K562 (cell line): Measurements from ENCODE around the gene EGFL7. TPM values are rescaled to one million over a fixed set of nuclear protein-coding genes. Genes with fewer than 3 reads are reported as not detected.
A peak's percentile ranks its signal among the peaks of the same experiment; 100 is the strongest.

Experiments used
- ATAC-seq: fragments of 200-7000 bp; cut with Tn5 transposase; 3 replicates; pipeline ENCODE4 v1.9.1; 2020; ENCODE audit warnings: moderate library complexity
- BruUV-seq: library from RNA; stranded (reverse); fragments of 400-500 nt; replicated peaks from 2 replicates; lab custom pipeline; 2021; lab: Mats Ljungman, UMichigan
- CTCF ChIA-PET: fragments of 300-600 bp; formaldehyde crosslinking; extraction: SDS; loops from one replicate; lab custom pipeline; 2021; ENCODE audit warnings: low intra/inter-chr PET ratio; lab: Yijun Ruan, JAX
- POLR2A ChIA-PET: fragments of 300-600, 350-650 bp; sonication (Branson Sonifier 250); formaldehyde crosslinking; extraction: SDS; loops from one replicate; lab custom pipeline; 2021; ENCODE audit warnings: antibody characterized with exemption, inconsistent platforms; lab: Yijun Ruan, JAX
- DNase-seq, 4 experiments: peaks; one replicate each; pipeline versions ENCODE4 v3.0.0 to v3.0.0-alpha.2; 2011 to 2018; ENCODE audit warnings: low spot score in 3 of 4, mixed read lengths in 3 of 4; ENCODE audit errors: extremely low read depth in 1 of 4
- FAIRE-seq: peaks from 2 replicates; lab custom pipeline; 2011; peaks lifted over from hg19 to GRCh38; lab: Jason Lieb, UNC
- H2AFZ ChIP-seq: 2 replicates; pipeline ENCODE4 v1.6.0; 2011; ENCODE audit warnings: low read depth, low read length, control low read depth, inconsistent platforms
- H3K27ac ChIP-seq: fragments of 200-600 bp; 3 replicates; pipeline ENCODE4 v1.8.0; 2011; ENCODE audit warnings: low read depth, mild to moderate bottlenecking, control low read depth, inconsistent platforms, low read length, moderate library complexity, mixed read lengths; ENCODE audit errors: extremely low read depth
- H3K27me3 ChIP-seq, 2 experiments: fragments of 300-600 bp in 1 of 2; 2 replicates in 1 of 2; 3 replicates in 1 of 2; pipeline versions ENCODE4 v1.6.0 to v1.8.0; 2011; ENCODE audit warnings: inconsistent platforms in 2 of 2, low read length in 2 of 2, mild to moderate bottlenecking in 1 of 2, mixed read lengths in 1 of 2, moderate library complexity in 1 of 2; ENCODE audit not compliant: control insufficient read depth in 2 of 2, insufficient read depth in 2 of 2
- H3K36me3 ChIP-seq: fragments of 300-600 bp; 3 replicates; pipeline ENCODE4 v1.8.0; 2011; ENCODE audit warnings: mild to moderate bottlenecking, low read length, inconsistent platforms; ENCODE audit not compliant: control insufficient read depth, insufficient read depth
- H3K4me1 ChIP-seq, 2 experiments: fragments of 200-600 bp in 1 of 2; replicated peaks in 1 of 2; 2 replicates in 1 of 2; 3 replicates in 1 of 2; pipeline versions ENCODE4 v1.5.1 to v1.8.0; 2011; ENCODE audit warnings: inconsistent platforms in 2 of 2, low read length in 2 of 2, mild to moderate bottlenecking in 1 of 2, mixed read lengths in 1 of 2, moderate library complexity in 1 of 2; ENCODE audit not compliant: control insufficient read depth in 2 of 2, insufficient read depth in 2 of 2
- H3K4me2 ChIP-seq: 2 replicates; pipeline ENCODE4 v1.6.1; 2011; ENCODE audit warnings: low read length, control low read depth, inconsistent platforms, mixed read lengths; ENCODE audit not compliant: insufficient read depth
- H3K4me3 ChIP-seq: fragments of 200-600 bp; sonication (generic), shearing (Covaris generic); 2 replicates; pipeline ENCODE4 v1.5.1; 2016; ENCODE audit warnings: control low read depth, inconsistent platforms
- H3K79me2 ChIP-seq: fragments of 200-600 bp; 3 replicates; pipeline ENCODE4 v1.8.0; 2011; ENCODE audit warnings: low read length, inconsistent platforms; ENCODE audit not compliant: control insufficient read depth, insufficient read depth
- H3K9ac ChIP-seq, 2 experiments: 2 replicates each; pipeline versions ENCODE4 v1.6.0 to v1.6.1; 2011; ENCODE audit warnings: low read depth in 2 of 2, low read length in 2 of 2, control low read depth in 1 of 2, inconsistent platforms in 1 of 2, mild to moderate bottlenecking in 1 of 2, mixed read lengths in 1 of 2; ENCODE audit not compliant: insufficient read depth in 1 of 2
- H3K9me1 ChIP-seq: one replicate; pipeline ENCODE4 v1.6.0; 2011; ENCODE audit warnings: inconsistent platforms, mild to moderate bottlenecking, low read length, moderate library complexity; ENCODE audit not compliant: control insufficient read depth, insufficient read depth
- H3K9me3 ChIP-seq: replicated peaks from 2 replicates; pipeline ENCODE4 v1.5.1; 2011; ENCODE audit warnings: low read depth, low read length, inconsistent platforms; ENCODE audit not compliant: control insufficient read depth, insufficient read depth
- H4K20me1 ChIP-seq: replicated peaks from 2 replicates; pipeline ENCODE4 v1.6.1; 2011; ENCODE audit warnings: low read length, inconsistent platforms, mixed read lengths; ENCODE audit not compliant: control insufficient read depth, insufficient read depth
- HNRNPL ChIP-seq: fragments of 200-400 bp; formaldehyde crosslinking; IDR thresholded peaks from 2 replicates; pipeline ENCODE4 v1.6.1; 2017; ENCODE audit warnings: low read depth, mild to moderate bottlenecking, low read length
- MXI1 ChIP-seq: IDR thresholded peaks from 2 replicates; pipeline ENCODE4 v1.6.1; 2011; ENCODE audit warnings: low read depth, mild to moderate bottlenecking, improper control_type of control experiment, low read length
- PTBP1 ChIP-seq: fragments of 200-400 bp; formaldehyde crosslinking; IDR thresholded peaks from 2 replicates; pipeline ENCODE4 v1.6.1; 2017; ENCODE audit warnings: low read depth, low read length
- PTRF ChIP-seq: fragments of 450-650 bp; IDR thresholded peaks from 2 replicates; pipeline ENCODE4 v1.6.1; 2016; ENCODE audit warnings: mild to moderate bottlenecking, missing genetic modification characterization, missing compliant biosample characterization
- TARDBP ChIP-seq: fragments of 450-650 bp; IDR thresholded peaks from 2 replicates; pipeline ENCODE4 v1.6.1; 2016
- TBP ChIP-seq: optimal IDR thresholded peaks from 2 replicates; pipeline ENCODE3; 2011; ENCODE audit warnings: low read depth, low read length, improper control_type of control experiment
- ZNF197 ChIP-seq: fragments of 200-800 bp; sonication (Bioruptor generic); IDR thresholded peaks from 2 replicates; pipeline ENCODE4 v1.6.1; 2016; ENCODE audit warnings: low read depth, missing genetic modification characterization, missing compliant biosample characterization
- ZNF445 ChIP-seq: fragments of 250-450 bp; sonication (Bioruptor Pico); IDR thresholded peaks from 2 replicates; pipeline ENCODE4 v1.4.0; 2020; ENCODE audit warnings: low read depth, mild to moderate bottlenecking, moderate library complexity
- ZNF79 ChIP-seq: fragments of 250-450 bp; sonication (Bioruptor Pico); IDR thresholded peaks from 2 replicates; pipeline ENCODE4 v1.4.0; 2020; ENCODE audit warnings: low read depth, mild to moderate bottlenecking, moderate library complexity
- WGBS: fragments of 100-300 bp; shearing (Covaris generic); methylation state at CpG from one replicate; pipeline ENCODE4 v1.1.6; 2016; ENCODE audit warnings: low coverage, mixed read lengths; ENCODE audit not compliant: insufficient coverage; ENCODE audit errors: missing lambda C conversion rate; 5-methylcytosine and 5-hydroxymethylcytosine counted together
- in situ Hi-C: fragments of 300-500 bp; cut with MboI; formaldehyde crosslinking; loops from 4 replicates; pipeline ENCODE4 v1.15.0; 2018; ENCODE audit warnings: inconsistent platforms, mixed read lengths
- intact Hi-C: fragments of 100-400 bp; cut with micrococcal nuclease; formaldehyde crosslinking; loops from 2 replicates; pipeline ENCODE4 v1.14.2; 2022
- polyA plus RNA-seq, 8 experiments: library from polyadenylated mRNA; depleted of rRNA in 4 of 8; stranded (reverse) in 5 of 8; unstranded in 3 of 8; fragments of >200 nt; fragmentation: Nextera tagmentation in 2 of 8; fragmentation: Illumina TruSeq in 1 of 8; extraction: Ambion mirVana in 2 of 8; extraction: Trizol in 1 of 8; gene quantifications; 2 replicates each; pipeline versions ENCODE4 v1.2.1 to v1.2.3, GENCODE V29; 2011 to 2014; ENCODE audit warnings: inconsistent platforms in 1 of 8, missing spikeins in 1 of 8
- total RNA-seq, 7 experiments: library from RNA; depleted of rRNA in 6 of 7; stranded (reverse); fragments of >200 nt in 6 of 7; fragmentation: Illumina TruSeq in 2 of 7; extraction: Trizol in 2 of 7; gene quantifications; 2 replicates each; pipeline versions ENCODE4 v1.2.1 to v1.2.3, GENCODE V29; 2011 to 2021; ENCODE audit warnings: low replicate concordance in 1 of 7
- TF ChIP-seq, protein P1 (sequence below): fragments of 250-450 bp; sonication (Bioruptor Pico); IDR thresholded peaks from 2 replicates; pipeline ENCODE4 v1.4.0; 2020; ENCODE audit warnings: borderline replicate concordance
- TF ChIP-seq, protein P2 (sequence below), 2 experiments: IDR thresholded peaks; 2 replicates each; pipeline ENCODE4 v1.6.1; 2011; ENCODE audit warnings: borderline replicate concordance in 1 of 2, control low read depth in 1 of 2, low read depth in 1 of 2, low read length in 1 of 2, mild to moderate bottlenecking in 1 of 2, mixed read lengths in 1 of 2, moderate library complexity in 1 of 2; ENCODE audit not compliant: insufficient read depth in 1 of 2, insufficient read length in 1 of 2, poor library complexity in 1 of 2, severe bottlenecking in 1 of 2; ENCODE audit errors: extremely low read depth in 1 of 2
- TF ChIP-seq, protein P3 (sequence below): sonication (generic); formaldehyde crosslinking; IDR thresholded peaks from 2 replicates; pipeline ENCODE4 v1.8.1; 2022; ENCODE audit warnings: missing genetic modification reagents
- TF ChIP-seq, protein P4 (sequence below): sonication (generic); formaldehyde crosslinking; IDR thresholded peaks from 2 replicates; pipeline ENCODE4 v1.8.0; 2023; ENCODE audit warnings: mild to moderate bottlenecking, missing genetic modification reagents

The EGFL7 gene
- total and polyA plus RNA-seq, 9 of the 15 experiments (the other 6 are each of a cell fraction or from before 2014, with no cell fraction given) = 1.5 to 286 (median 55.5) TPM

DNA sequence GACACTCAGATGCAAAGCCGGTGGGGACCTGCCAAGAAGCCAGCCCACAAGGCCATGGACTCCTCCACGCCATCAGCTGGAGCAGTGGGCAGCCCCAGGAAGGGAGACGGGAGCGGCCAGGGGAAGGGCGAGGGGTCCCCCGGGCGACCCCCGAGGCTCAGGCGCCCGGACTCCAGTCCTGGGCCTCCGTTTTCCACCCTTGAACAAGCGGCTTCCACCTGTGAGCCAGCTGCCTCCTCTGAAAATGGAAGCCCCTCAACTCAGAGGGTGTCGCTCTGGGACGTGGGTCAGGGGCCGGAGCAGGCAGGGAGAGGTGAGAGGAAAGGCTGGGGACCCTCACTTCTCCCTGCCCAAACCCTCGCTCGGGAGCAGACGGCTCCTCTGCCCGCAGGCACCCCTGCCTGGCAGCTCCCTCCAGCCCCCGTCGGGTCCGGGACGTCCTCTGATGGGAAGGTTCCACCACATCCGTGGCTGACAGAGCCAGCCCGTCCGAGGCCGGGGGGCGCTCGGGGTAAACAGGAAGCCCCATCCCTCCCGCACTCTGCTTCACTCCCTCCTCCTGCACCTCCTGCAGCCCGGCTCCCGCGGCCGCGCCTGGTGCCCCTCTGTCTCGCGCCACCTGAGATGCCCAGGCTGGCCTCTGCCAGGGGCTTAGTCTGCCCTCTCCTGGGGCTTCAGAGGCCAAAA, 3.7 kb upstream of the EGFL7 start:
- Histone ChIP-seq H3K4me3 (no peak overlapping the region), H3K79me2 (peaks cover 21% of the 10 kb centered on the region), H2AFZ (no peak overlapping the region; the same call in 1 of the 2 replicates), H3K27me3 (no peaks in the 10 kb centered on the region), H3K27ac (no peak overlapping the region), H3K9me1 (no peaks in the 10 kb centered on the region), H3K4me2 (no peak overlapping the region), H3K9ac (peak overlapping the region in 1 of 2 experiments; percentile 66; a peak in 1 of 4 replicates), H3K36me3 (peaks cover 10% of the 10 kb centered on the region; the same call in 1 of the 3 replicates), H3K4me1 (peaks cover 25 to 98% of the 10 kb centered on the region in 2 experiments), H3K9me3 (no peaks in the 10 kb centered on the region), H4K20me1 (peaks cover under 1% of the 10 kb centered on the region; the same call in 1 of the 2 replicates)
- DNase-seq (no peak), ATAC-seq (no peak), FAIRE-seq (no peak)
- CTCF ChIA-PET = no interaction called here
- no TSS peak for BruUV-seq
- in situ Hi-C loops (no loop called here), intact Hi-C loops (no loop called here)
- POLR2A ChIA-PET = no interaction called here
- 53% methylated on average over 19 of the region's 37 CpGs for WGBS
- TF ChIP-seq, protein P1, sequence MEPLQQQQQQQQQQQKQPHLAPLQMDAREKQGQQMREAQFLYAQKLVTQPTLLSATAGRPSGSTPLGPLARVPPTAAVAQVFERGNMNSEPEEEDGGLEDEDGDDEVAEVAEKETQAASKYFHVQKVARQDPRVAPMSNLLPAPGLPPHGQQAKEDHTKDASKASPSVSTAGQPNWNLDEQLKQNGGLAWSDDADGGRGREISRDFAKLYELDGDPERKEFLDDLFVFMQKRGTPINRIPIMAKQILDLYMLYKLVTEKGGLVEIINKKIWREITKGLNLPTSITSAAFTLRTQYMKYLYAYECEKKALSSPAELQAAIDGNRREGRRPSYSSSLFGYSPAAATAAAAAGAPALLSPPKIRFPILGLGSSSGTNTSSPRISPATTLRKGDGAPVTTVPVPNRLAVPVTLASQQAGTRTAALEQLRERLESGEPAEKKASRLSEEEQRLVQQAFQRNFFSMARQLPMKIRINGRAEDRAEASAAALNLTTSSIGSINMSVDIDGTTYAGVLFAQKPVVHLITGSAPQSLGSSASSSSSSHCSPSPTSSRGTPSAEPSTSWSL (CRISPR knock-in tag) = no peak
- TF ChIP-seq, protein P2, sequence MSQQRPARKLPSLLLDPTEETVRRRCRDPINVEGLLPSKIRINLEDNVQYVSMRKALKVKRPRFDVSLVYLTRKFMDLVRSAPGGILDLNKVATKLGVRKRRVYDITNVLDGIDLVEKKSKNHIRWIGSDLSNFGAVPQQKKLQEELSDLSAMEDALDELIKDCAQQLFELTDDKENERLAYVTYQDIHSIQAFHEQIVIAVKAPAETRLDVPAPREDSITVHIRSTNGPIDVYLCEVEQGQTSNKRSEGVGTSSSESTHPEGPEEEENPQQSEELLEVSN (IDR thresholded peaks at IDR 0.05; ENCODE audit: borderline replicate concordance in 1 of 2, extremely low read depth in 1 of 2, insufficient read depth in 1 of 2, insufficient read length in 1 of 2, low read depth in 1 of 2, low read length in 1 of 2, poor library complexity in 1 of 2, severe bottlenecking in 1 of 2) = no peak
- 0 out of 2 replicates have a peak, but pooled peaks have one; percentile 31 for TF ChIP-seq HNRNPL
- TF ChIP-seq PTBP1 = no peak
- no peak for TF ChIP-seq ZNF197
- no peak for TF ChIP-seq TBP
- no peak for TF ChIP-seq MXI1
- TF ChIP-seq ZNF445 (CRISPR knock-in tag) = no peak
- TF ChIP-seq, protein P3, sequence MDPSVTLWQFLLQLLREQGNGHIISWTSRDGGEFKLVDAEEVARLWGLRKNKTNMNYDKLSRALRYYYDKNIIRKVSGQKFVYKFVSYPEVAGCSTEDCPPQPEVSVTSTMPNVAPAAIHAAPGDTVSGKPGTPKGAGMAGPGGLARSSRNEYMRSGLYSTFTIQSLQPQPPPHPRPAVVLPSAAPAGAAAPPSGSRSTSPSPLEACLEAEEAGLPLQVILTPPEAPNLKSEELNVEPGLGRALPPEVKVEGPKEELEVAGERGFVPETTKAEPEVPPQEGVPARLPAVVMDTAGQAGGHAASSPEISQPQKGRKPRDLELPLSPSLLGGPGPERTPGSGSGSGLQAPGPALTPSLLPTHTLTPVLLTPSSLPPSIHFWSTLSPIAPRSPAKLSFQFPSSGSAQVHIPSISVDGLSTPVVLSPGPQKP (CRISPR knock-in tag) = no peak
- no peak for TF ChIP-seq ZNF79 (CRISPR knock-in tag)
- TF ChIP-seq, protein P4, sequence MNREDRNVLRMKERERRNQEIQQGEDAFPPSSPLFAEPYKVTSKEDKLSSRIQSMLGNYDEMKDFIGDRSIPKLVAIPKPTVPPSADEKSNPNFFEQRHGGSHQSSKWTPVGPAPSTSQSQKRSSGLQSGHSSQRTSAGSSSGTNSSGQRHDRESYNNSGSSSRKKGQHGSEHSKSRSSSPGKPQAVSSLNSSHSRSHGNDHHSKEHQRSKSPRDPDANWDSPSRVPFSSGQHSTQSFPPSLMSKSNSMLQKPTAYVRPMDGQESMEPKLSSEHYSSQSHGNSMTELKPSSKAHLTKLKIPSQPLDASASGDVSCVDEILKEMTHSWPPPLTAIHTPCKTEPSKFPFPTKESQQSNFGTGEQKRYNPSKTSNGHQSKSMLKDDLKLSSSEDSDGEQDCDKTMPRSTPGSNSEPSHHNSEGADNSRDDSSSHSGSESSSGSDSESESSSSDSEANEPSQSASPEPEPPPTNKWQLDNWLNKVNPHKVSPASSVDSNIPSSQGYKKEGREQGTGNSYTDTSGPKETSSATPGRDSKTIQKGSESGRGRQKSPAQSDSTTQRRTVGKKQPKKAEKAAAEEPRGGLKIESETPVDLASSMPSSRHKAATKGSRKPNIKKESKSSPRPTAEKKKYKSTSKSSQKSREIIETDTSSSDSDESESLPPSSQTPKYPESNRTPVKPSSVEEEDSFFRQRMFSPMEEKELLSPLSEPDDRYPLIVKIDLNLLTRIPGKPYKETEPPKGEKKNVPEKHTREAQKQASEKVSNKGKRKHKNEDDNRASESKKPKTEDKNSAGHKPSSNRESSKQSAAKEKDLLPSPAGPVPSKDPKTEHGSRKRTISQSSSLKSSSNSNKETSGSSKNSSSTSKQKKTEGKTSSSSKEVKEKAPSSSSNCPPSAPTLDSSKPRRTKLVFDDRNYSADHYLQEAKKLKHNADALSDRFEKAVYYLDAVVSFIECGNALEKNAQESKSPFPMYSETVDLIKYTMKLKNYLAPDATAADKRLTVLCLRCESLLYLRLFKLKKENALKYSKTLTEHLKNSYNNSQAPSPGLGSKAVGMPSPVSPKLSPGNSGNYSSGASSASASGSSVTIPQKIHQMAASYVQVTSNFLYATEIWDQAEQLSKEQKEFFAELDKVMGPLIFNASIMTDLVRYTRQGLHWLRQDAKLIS (CRISPR knock-in tag) = no peak
- no peak for TF ChIP-seq TARDBP
- no peak for TF ChIP-seq PTRF (tag)
